Measurements from ENCODE around the gene DACH1.

DNA sequence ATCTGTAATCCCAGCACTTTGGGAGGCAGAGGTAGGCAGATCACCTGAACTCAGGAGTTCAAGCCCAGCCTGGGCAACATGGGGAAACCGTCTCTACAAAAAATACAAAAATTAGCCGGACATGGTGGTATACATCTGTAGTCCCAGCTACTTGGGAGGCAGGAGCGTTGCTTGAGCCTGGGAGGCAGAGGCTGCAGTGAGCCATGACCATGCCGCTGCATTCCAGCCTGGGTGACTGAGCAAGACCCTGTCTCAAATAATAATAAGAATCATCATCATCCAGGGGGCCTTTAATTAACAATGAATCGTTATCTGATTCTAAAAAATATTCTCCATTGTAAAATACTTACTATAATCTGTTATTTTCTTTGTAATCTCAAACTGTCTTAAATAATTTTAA lies 283.4 kb downstream of the DACH1 start:
- no peak for TF ChIP-seq EP300 (IDR thresholded peaks at IDR 0.05; ENCODE audit: borderline replicate concordance in 1 of 2, low read depth in 2 of 2, low read length in 2 of 2)
- no peak for TF ChIP-seq SAP30 (IDR thresholded peaks at IDR 0.05; ENCODE audit: insufficient read depth, insufficient replicate concordance, low read length)
- no peak for TF ChIP-seq CTCF (IDR thresholded peaks at IDR 0.05; ENCODE audit: control extremely low read depth in 1 of 3, insufficient read depth in 1 of 3, low read depth in 1 of 3, low read length in 3 of 3)
- TF ChIP-seq POLR2AphosphoS5 (IDR thresholded peaks at IDR 0.05; ENCODE audit: low read depth, low read length): no peak
- no peak for TF ChIP-seq CREB1 (IDR thresholded peaks at IDR 0.05)
- no peak for TF ChIP-seq ZNF274 (IDR thresholded peaks at IDR 0.05; ENCODE audit: borderline replicate concordance, extremely low read depth, low read length)
- TF ChIP-seq, protein P1, sequence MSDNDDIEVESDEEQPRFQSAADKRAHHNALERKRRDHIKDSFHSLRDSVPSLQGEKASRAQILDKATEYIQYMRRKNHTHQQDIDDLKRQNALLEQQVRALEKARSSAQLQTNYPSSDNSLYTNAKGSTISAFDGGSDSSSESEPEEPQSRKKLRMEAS (IDR thresholded peaks at IDR 0.05): no peak
- TF ChIP-seq EZH2 (IDR thresholded peaks at IDR 0.05; ENCODE audit: low read depth, low read length, severe bottlenecking): no peak
- no peak for TF ChIP-seq CHD1 (IDR thresholded peaks at IDR 0.05; ENCODE audit: low read depth, low read length)
- no peak for TF ChIP-seq ATF2 (IDR thresholded peaks at IDR 0.05; ENCODE audit: low read length)

Data from H1 (cell line).